Measurements from ENCODE around the gene MOB2.

DNA sequence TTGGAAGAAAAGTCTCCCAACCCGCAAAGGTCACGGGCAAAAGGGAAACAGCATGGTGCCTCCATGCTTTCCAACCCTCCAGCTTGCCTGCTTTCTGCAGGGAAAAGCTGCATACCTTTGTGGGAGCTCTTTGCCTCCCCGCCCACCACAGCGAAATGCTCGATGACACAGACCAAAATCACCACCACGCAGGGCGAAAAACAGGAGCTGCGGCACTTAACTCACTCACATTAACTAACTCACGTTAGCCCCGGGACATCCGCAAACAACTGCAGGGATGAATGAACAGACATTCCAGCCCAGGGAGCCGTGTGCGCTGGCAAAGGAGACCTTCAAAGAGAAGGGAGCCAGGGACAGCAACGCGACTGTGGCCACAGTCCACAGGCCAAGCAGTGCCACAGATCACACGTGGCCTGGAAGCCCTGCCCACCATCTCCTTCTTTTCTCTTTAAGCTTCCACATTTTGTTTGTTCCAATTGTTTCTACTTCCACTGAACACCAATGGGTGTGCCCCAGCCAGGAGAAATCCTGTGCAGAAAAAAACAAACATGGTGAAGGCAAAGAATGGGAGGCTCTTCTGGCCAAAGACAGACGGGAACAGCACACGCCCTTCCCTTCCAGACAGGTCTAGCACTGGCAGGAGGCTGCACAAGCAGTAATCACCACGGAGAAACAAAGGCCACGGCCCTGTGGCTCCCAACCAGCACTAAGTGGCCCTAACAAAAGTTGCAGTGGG lies 46.2 kb upstream of the MOB2 start:
- TF ChIP-seq POLR2AphosphoS5 (IDR thresholded peaks at IDR 0.05; ENCODE audit: low read depth, low read length) (no peak), SIN3A (IDR thresholded peaks at IDR 0.05; ENCODE audit: borderline replicate concordance, low read depth, low read length) (no peak), ETV6 (CRISPR knock-in tag; conservative IDR thresholded peaks at IDR 0.05) (no peak), BHLHE40 (IDR thresholded peaks at IDR 0.05; ENCODE audit: low read length) (no peak)
- TF ChIP-seq, protein P1, sequence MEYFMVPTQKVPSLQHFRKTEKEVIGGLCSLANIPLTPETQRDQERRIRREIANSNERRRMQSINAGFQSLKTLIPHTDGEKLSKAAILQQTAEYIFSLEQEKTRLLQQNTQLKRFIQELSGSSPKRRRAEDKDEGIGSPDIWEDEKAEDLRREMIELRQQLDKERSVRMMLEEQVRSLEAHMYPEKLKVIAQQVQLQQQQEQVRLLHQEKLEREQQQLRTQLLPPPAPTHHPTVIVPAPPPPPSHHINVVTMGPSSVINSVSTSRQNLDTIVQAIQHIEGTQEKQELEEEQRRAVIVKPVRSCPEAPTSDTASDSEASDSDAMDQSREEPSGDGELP (IDR thresholded peaks at IDR 0.05; ENCODE audit: borderline replicate concordance, low read depth), result no peak
